Fibroblast of pulmonary artery (primary cell): ENCODE measurements around the gene GORASP1.

ENCODE experiments used
- DNase-seq: peaks from one replicate; pipeline ENCODE4 v3.0.0-alpha.2; 2010; ENCODE audit warnings: low read depth
- H3K4me3 ChIP-seq: replicated peaks from 2 replicates; pipeline ENCODE4 v1.5.1; 2011; ENCODE audit warnings: low read depth, mild to moderate bottlenecking, control low read depth, low read length, moderate library complexity
- TF ChIP-seq, protein P1 (sequence below): IDR thresholded peaks from 2 replicates; pipeline ENCODE4 v1.5.1; 2011; ENCODE audit warnings: mild to moderate bottlenecking, control low read depth, low read length, inconsistent platforms; ENCODE audit errors: missing control alignments

Gene GORASP1

DNA sequence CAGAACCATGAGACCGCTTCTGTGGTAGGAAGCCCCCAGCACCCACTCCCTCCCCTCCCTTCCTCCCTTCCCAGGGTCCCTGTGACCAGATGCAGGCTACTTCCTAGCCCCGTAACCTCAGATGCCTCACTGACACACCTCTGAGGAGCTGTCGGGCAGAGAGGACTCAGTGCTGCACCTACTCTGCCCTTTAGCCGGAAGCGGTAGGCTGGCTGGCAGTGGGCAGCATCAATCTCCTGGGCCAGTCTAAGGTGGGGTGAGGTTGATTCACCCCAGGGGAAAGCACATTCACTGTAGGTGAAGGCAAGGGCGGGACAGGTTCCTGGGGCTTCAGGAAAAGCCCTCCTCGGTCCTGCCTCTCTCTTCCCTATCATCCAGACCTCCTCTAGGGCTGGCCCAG is 26.9 kb upstream of the GORASP1 start:
- TF ChIP-seq, protein P1, sequence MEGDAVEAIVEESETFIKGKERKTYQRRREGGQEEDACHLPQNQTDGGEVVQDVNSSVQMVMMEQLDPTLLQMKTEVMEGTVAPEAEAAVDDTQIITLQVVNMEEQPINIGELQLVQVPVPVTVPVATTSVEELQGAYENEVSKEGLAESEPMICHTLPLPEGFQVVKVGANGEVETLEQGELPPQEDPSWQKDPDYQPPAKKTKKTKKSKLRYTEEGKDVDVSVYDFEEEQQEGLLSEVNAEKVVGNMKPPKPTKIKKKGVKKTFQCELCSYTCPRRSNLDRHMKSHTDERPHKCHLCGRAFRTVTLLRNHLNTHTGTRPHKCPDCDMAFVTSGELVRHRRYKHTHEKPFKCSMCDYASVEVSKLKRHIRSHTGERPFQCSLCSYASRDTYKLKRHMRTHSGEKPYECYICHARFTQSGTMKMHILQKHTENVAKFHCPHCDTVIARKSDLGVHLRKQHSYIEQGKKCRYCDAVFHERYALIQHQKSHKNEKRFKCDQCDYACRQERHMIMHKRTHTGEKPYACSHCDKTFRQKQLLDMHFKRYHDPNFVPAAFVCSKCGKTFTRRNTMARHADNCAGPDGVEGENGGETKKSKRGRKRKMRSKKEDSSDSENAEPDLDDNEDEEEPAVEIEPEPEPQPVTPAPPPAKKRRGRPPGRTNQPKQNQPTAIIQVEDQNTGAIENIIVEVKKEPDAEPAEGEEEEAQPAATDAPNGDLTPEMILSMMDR = no peak
- DNase-seq = no peak
- no peak overlapping the region for H3K4me3 ChIP-seq

DNA sequence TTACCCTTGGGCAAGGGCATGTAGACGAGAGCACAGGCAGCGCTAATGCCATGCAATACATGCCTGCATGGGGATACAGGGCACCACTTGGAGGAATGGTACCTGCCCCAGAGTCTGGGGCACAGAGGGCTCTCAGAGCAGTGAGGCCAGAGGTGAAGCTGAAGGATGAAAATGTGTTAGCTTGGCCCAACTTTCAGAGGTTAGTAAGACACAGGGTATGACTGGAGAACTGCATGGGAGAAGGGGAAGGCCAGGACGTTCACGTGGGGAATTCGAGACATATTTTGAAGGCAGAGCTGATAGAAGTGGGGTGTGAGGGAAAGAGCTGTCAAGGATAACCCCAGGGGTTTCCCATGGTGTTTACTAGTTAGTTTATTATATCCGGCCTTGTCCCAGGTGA is 26.4 kb upstream of the GORASP1 start:
- no peak overlapping the region for H3K4me3 ChIP-seq
- no peak for DNase-seq
- TF ChIP-seq, protein P1 = no peak

DNA sequence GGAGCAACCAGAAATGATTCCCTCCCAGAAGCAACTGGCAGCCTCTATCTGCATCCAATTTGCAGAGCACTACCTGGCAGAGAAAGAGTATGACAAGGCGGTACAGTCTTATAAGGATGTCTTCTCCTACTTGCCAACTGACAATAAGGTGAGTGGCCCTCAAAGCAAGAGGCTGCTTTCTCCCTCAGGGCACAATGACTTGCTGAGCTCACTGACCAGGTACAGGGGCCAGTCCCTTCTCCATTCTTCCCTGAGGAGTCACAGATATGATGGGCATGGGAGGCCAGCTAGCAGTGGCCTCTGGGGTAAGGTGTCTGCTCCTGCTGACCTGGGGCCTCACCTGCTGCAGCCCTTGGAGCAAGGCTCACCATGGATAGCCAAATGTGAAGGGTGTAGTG is 25.7 kb upstream of the GORASP1 start:
- TF ChIP-seq, protein P1 = no peak
- no peak overlapping the region for H3K4me3 ChIP-seq
- no peak for DNase-seq

DNA sequence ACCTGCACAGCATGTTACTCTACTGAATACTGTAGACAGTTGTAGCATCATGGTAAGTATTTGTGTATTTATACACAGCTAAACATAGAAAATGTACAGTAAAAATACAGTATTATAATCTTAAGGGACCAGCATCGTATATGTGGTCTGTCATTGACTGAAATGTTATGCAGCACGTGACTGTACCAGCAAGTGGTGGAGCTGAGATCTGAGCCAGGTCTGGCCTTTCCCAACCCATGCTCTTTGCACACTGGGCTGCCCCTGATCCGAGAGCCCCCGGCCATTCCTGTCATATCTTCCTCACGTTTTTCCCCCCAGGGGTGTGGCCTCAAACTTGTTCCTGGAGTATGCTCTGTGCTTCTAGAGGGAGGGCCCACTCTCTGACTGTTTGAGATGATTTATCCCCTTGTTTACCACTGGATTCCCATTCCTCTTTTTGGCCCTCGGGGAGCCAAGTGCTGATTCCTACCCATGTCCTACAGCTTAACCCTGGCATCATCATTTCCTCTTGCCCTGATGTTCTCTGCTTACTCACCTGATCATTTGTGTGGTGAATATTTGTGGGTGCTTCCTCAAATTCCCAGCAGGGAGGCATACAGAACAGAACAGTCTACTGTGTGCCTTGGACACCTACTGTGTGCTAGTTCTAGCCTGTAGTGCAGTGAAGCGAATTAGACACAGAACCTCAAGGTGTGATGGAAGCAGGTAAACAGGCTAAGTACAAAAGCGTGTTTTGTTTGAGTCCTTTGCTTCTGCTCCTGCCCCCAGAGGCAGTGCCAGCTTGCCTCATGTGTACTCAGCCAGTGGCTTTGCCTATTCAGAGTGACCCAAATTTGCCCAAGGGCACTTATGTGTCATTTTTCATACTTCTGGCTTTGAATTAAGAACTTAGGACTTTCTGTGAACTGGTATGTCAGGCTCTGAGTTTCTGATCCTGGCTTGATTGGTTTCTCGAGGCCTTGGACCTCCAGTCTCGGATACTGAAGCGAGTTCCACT is 25.0 kb upstream of the GORASP1 start:
- DNase-seq = no peak
- TF ChIP-seq, protein P1 = no peak

DNA sequence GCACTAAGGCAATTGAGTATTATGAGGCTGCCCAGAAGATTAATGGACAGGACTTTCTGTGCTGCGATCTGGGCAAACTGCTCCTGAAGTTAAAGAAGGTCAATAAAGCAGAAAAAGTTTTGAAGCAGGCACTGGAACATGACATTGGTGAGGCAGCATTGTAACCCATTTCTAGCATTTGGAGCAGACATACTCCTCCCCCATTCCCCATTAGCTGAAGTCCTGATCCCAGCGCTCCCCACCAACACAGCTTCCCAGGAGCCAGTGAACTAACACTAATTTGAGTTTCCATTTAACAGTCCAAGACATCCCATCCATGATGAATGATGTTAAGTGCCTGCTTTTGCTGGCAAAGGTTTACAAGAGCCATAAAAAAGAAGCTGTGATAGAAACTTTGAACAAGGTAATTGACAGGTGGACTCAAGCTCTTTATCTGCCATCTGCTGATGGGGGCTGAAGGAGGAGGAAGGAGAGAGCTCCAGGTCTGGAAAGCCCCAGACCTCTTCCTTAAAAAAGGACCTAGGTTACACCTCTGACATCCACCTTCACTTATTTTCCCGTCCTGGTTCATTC is 23.4 kb upstream of the GORASP1 start:
- TF ChIP-seq, protein P1 = no peak
- no peak for DNase-seq
- no peak overlapping the region for H3K4me3 ChIP-seq

More for the DNA sequence above, 25.0 kb upstream of the GORASP1 start:
- no peak overlapping the region for H3K4me3 ChIP-seq

DNA sequence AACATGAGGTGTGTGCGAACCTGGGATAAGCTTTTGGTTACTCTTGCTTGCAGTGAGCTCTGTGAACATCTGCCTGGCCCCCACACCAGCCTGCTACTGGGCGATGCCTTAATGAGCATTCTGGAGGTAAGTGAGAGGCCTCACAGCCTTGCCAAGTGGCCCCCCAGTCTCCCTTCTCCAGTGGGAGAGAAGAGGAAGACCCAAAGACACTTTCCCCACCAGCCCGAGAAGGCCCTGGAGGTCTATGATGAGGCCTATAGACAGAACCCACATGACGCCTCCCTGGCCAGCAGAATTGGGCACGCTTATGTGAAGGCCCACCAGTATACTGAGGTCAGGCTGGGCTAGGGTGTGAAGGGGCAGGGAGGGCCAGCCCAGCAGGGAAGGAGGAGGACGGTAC is 22.6 kb upstream of the GORASP1 start:
- no peak for DNase-seq
- TF ChIP-seq, protein P1 = no peak

DNA sequence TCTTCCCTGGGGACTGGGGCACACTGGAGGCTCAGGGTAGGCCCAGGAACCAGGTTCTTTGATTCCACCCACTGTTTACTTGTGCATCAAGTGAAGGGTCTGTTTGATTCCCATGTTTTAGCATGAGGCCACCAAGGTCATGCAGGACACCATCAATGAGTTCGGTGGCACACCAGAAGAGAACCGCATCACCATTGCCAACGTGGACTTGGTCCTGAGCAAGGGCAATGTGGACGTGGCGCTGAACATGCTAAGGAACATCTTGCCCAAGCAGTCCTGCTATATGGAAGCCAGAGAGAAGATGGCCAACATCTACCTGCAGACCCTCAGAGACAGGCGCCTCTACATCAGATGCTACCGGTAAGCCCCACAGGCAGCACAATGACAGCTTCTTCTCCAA is 21.5 kb upstream of the GORASP1 start:
- no peak for DNase-seq
- TF ChIP-seq, protein P1 = no peak
- H3K4me3 ChIP-seq = no peak overlapping the region

More for the DNA sequence above, 22.6 kb upstream of the GORASP1 start:
- no peak overlapping the region for H3K4me3 ChIP-seq
